Measurements from ENCODE around the gene DLG2.

- no peak for TF ChIP-seq GABPB1 (CRISPR knock-in tag; IDR thresholded peaks at IDR 0.05)
- TF ChIP-seq ZNF138 (CRISPR knock-in tag; conservative IDR thresholded peaks at IDR 0.05), result no peak
- TF ChIP-seq ATF1 (CRISPR knock-in tag; IDR thresholded peaks at IDR 0.05), result no peak
- TF ChIP-seq USF2 (CRISPR knock-in tag; IDR thresholded peaks at IDR 0.05), result no peak
- no peak for TF ChIP-seq RELA (CRISPR knock-in tag; IDR thresholded peaks at IDR 0.05; ENCODE audit: borderline replicate concordance)
- TF ChIP-seq ATF3 (CRISPR knock-in tag; conservative IDR thresholded peaks at IDR 0.05), result no peak
- no peak for TF ChIP-seq CTCF (IDR thresholded peaks at IDR 0.05)
These were observed 360.5 kb downstream of the DLG2 start for GRCh38 chr11:85266646-85267045.

All from WTC11 (cell line).